HEK293 (cell line): ENCODE results near the gene SELENOP.

Source experiments
- CTCF ChIA-PET: fragments of 350-600 bp; formaldehyde crosslinking; extraction: SDS; loops from one replicate; lab custom pipeline; 2021; ENCODE audit warnings: antibody characterized with exemption; lab: Yijun Ruan, JAX
- POLR2A ChIA-PET: fragments of 300-600 bp; formaldehyde crosslinking; extraction: SDS; loops from one replicate; lab custom pipeline; 2020; ENCODE audit warnings: antibody characterized with exemption, inconsistent platforms; lab: Yijun Ruan, JAX
- H3K27ac ChIP-seq: fragments of 200-500 bp; sonication (Bioruptor generic); 2 replicates; pipeline ENCODE4 v1.5.1; 2014; ENCODE audit warnings: low read depth, low read length, control low read depth, inconsistent platforms; ENCODE audit errors: extremely low read depth
- H3K36me3 ChIP-seq, 2 experiments: fragments of 200-500 bp in 1 of 2; sonication (Bioruptor generic) in 1 of 2; 1 replicate in 1 of 2; 2 replicates in 1 of 2; pipeline ENCODE4 v1.5.1; 2014 to 2017; ENCODE audit warnings: inconsistent platforms in 2 of 2, low read length in 2 of 2; ENCODE audit not compliant: control insufficient read depth in 2 of 2, insufficient read depth in 1 of 2
- H3K4me1 ChIP-seq: fragments of 200-500 bp; sonication (Bioruptor generic); 2 replicates; pipeline ENCODE4 v1.5.1; 2014; ENCODE audit warnings: mild to moderate bottlenecking, low read length, inconsistent platforms; ENCODE audit not compliant: control insufficient read depth, insufficient read depth
- H3K4me3 ChIP-seq: 2 replicates; pipeline ENCODE4 v1.5.1; 2011; ENCODE audit warnings: low read depth, mild to moderate bottlenecking, control low read depth, low read length, moderate library complexity
- H3K9me3 ChIP-seq: fragments of 200-500 bp; sonication (Bioruptor generic); 2 replicates; pipeline ENCODE4 v1.5.1; 2014; ENCODE audit warnings: low read depth, low read length, inconsistent platforms; ENCODE audit not compliant: control insufficient read depth, insufficient read depth
- HOXA7 ChIP-seq: sonication (generic); formaldehyde crosslinking; IDR thresholded peaks from 2 replicates; pipeline ENCODE4 v1.8.1; 2022; ENCODE audit warnings: missing genetic modification reagents, borderline replicate concordance
- IKZF3 ChIP-seq: fragments of 450-650 bp; IDR thresholded peaks from 2 replicates; pipeline ENCODE4 v1.5.0; 2018; ENCODE audit warnings: missing biosample characterization, mild to moderate bottlenecking, missing genetic modification characterization, moderate library complexity
- KLF17 ChIP-seq: fragments of 450-650 bp; formaldehyde crosslinking; IDR thresholded peaks from 2 replicates; pipeline ENCODE4 v1.5.1; 2016; ENCODE audit warnings: missing biosample characterization, missing genetic modification characterization
- KLF8 ChIP-seq: fragments of 450-650 bp; formaldehyde crosslinking; IDR thresholded peaks from 2 replicates; pipeline ENCODE4 v1.5.1; 2016; ENCODE audit warnings: missing biosample characterization, missing genetic modification characterization
- KLF9 ChIP-seq: fragments of 450-650 bp; formaldehyde crosslinking; IDR thresholded peaks from 2 replicates; pipeline ENCODE4 v1.5.1; 2016; ENCODE audit warnings: missing biosample characterization, missing genetic modification characterization, low read depth
- PRDM1 ChIP-seq: fragments of 450-650 bp; formaldehyde crosslinking; IDR thresholded peaks from 2 replicates; pipeline ENCODE4; 2016; ENCODE audit warnings: missing biosample characterization, missing genetic modification characterization
- PRDM6 ChIP-seq: fragments of 450-650 bp; formaldehyde crosslinking; IDR thresholded peaks from 2 replicates; pipeline ENCODE4 v1.5.1; 2017; ENCODE audit warnings: missing biosample characterization, missing genetic modification characterization
- YY1 ChIP-seq: fragments of 450-650 bp; formaldehyde crosslinking; IDR thresholded peaks from 2 replicates; pipeline ENCODE4 v1.5.1; 2018; ENCODE audit warnings: missing biosample characterization, missing genetic modification characterization
- ZNF169 ChIP-seq: fragments of 450-650 bp; formaldehyde crosslinking; IDR thresholded peaks from 2 replicates; pipeline ENCODE4 v1.5.1; 2016; ENCODE audit warnings: missing biosample characterization, missing genetic modification characterization
- ZNF174 ChIP-seq: fragments of 450-650 bp; formaldehyde crosslinking; IDR thresholded peaks from 2 replicates; pipeline ENCODE4 v1.5.0; 2017; ENCODE audit warnings: missing biosample characterization, mild to moderate bottlenecking, missing genetic modification characterization
- ZNF266 ChIP-seq: fragments of 450-650 bp; formaldehyde crosslinking; IDR thresholded peaks from 2 replicates; pipeline ENCODE4 v1.5.1; 2016; ENCODE audit warnings: missing biosample characterization, missing genetic modification characterization, low read depth
- ZNF354C ChIP-seq: fragments of 450-650 bp; formaldehyde crosslinking; IDR thresholded peaks from 2 replicates; pipeline ENCODE4 v1.5.1; 2016; ENCODE audit warnings: missing biosample characterization, missing genetic modification characterization, low read depth, borderline replicate concordance
- ZNF416 ChIP-seq: fragments of 450-650 bp; formaldehyde crosslinking; IDR thresholded peaks from 2 replicates; pipeline ENCODE4 v1.5.1; 2016; ENCODE audit warnings: missing biosample characterization, missing genetic modification characterization
- ZNF449 ChIP-seq: fragments of 450-650 bp; formaldehyde crosslinking; IDR thresholded peaks from 2 replicates; pipeline ENCODE4 v1.5.1; 2017; ENCODE audit warnings: missing biosample characterization, mild to moderate bottlenecking, missing genetic modification characterization, moderate library complexity
- ZNF580 ChIP-seq: fragments of 450-650 bp; formaldehyde crosslinking; IDR thresholded peaks from 2 replicates; pipeline ENCODE4 v1.5.1; 2016; ENCODE audit warnings: missing biosample characterization, missing genetic modification characterization
- ZNF658 ChIP-seq: fragments of 450-650 bp; formaldehyde crosslinking; IDR thresholded peaks from 2 replicates; pipeline ENCODE4; 2016; ENCODE audit warnings: missing biosample characterization, missing genetic modification characterization
- TF ChIP-seq, protein P1 (sequence below): fragments of 450-650 bp; formaldehyde crosslinking; IDR thresholded peaks from 2 replicates; pipeline ENCODE4 v1.5.1; 2016; ENCODE audit warnings: missing biosample characterization, missing genetic modification characterization
- TF ChIP-seq, protein P2 (sequence below): fragments of 450-650 bp; formaldehyde crosslinking; IDR thresholded peaks from 2 replicates; pipeline ENCODE4 v1.5.1; 2016; ENCODE audit warnings: missing biosample characterization, missing genetic modification characterization, borderline replicate concordance
- TF ChIP-seq, protein P3 (sequence below): IDR thresholded peaks from 2 replicates; pipeline ENCODE4 v1.6.1; 2011; ENCODE audit warnings: mild to moderate bottlenecking, low read depth, low read length, borderline replicate concordance
- TF ChIP-seq, protein P4 (sequence below): fragments of 450-650 bp; formaldehyde crosslinking; IDR thresholded peaks from 2 replicates; pipeline ENCODE4 v1.5.1; 2016; ENCODE audit warnings: missing biosample characterization, missing genetic modification characterization

The SELENOP gene

GRCh38 chr5:42839196-42839595, 27.5 kb upstream of the SELENOP start:
- no peak for TF ChIP-seq PRDM1 (tag by site-specific recombination)
- TF ChIP-seq ZNF354C (tag by site-specific recombination): no peak
- TF ChIP-seq ZNF266: no peak
- TF ChIP-seq IKZF3 (tag by site-specific recombination): no peak
- no peak for TF ChIP-seq ZNF449 (tag by site-specific recombination)
- TF ChIP-seq ZNF658 (tag by site-specific recombination): no peak
- no peak for TF ChIP-seq YY1 (tag by site-specific recombination)
- TF ChIP-seq PRDM6: no peak
- TF ChIP-seq, protein P1, sequence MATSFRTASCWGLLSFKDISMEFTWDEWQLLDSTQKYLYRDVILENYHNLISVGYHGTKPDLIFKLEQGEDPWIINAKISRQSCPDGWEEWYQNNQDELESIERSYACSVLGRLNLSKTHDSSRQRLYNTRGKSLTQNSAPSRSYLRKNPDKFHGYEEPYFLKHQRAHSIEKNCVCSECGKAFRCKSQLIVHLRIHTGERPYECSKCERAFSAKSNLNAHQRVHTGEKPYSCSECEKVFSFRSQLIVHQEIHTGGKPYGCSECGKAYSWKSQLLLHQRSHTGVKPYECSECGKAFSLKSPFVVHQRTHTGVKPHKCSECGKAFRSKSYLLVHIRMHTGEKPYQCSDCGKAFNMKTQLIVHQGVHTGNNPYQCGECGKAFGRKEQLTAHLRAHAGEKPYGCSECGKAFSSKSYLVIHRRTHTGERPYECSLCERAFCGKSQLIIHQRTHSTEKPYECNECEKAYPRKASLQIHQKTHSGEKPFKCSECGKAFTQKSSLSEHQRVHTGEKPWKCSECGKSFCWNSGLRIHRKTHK: no peak
- TF ChIP-seq, protein P2, sequence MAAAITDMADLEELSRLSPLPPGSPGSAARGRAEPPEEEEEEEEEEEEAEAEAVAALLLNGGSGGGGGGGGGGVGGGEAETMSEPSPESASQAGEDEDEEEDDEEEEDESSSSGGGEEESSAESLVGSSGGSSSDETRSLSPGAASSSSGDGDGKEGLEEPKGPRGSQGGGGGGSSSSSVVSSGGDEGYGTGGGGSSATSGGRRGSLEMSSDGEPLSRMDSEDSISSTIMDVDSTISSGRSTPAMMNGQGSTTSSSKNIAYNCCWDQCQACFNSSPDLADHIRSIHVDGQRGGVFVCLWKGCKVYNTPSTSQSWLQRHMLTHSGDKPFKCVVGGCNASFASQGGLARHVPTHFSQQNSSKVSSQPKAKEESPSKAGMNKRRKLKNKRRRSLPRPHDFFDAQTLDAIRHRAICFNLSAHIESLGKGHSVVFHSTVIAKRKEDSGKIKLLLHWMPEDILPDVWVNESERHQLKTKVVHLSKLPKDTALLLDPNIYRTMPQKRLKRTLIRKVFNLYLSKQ (tag by site-specific recombination): no peak
- TF ChIP-seq KLF9 (tag by site-specific recombination): no peak
- no peak for TF ChIP-seq KLF17 (tag by site-specific recombination)
- TF ChIP-seq ZNF169: no peak
- TF ChIP-seq, protein P3, sequence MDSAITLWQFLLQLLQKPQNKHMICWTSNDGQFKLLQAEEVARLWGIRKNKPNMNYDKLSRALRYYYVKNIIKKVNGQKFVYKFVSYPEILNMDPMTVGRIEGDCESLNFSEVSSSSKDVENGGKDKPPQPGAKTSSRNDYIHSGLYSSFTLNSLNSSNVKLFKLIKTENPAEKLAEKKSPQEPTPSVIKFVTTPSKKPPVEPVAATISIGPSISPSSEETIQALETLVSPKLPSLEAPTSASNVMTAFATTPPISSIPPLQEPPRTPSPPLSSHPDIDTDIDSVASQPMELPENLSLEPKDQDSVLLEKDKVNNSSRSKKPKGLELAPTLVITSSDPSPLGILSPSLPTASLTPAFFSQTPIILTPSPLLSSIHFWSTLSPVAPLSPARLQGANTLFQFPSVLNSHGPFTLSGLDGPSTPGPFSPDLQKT: no peak
- TF ChIP-seq ZNF416 (tag by site-specific recombination): no peak
- no peak for TF ChIP-seq HOXA7 (CRISPR knock-in tag)
- TF ChIP-seq ZNF580 (tag by site-specific recombination): no peak
- TF ChIP-seq KLF8 (tag by site-specific recombination): no peak
- TF ChIP-seq, protein P4, sequence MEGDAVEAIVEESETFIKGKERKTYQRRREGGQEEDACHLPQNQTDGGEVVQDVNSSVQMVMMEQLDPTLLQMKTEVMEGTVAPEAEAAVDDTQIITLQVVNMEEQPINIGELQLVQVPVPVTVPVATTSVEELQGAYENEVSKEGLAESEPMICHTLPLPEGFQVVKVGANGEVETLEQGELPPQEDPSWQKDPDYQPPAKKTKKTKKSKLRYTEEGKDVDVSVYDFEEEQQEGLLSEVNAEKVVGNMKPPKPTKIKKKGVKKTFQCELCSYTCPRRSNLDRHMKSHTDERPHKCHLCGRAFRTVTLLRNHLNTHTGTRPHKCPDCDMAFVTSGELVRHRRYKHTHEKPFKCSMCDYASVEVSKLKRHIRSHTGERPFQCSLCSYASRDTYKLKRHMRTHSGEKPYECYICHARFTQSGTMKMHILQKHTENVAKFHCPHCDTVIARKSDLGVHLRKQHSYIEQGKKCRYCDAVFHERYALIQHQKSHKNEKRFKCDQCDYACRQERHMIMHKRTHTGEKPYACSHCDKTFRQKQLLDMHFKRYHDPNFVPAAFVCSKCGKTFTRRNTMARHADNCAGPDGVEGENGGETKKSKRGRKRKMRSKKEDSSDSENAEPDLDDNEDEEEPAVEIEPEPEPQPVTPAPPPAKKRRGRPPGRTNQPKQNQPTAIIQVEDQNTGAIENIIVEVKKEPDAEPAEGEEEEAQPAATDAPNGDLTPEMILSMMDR (tag by site-specific recombination): no peak
- no peak for TF ChIP-seq ZNF174 (tag by site-specific recombination)
- H3K4me1 ChIP-seq: 0 out of 2 replicates have a peak, but pooled peaks cover 2% of the 10 kb centered on the region
- ChIA-PET CTCF (interaction anchor here (0.7 to 1.1 kb wide), 2 partner anchors 50 to 1934 kb away, joined by 3 read pairs; no protein-coding TSS in a partner anchor), POLR2A (no interaction called here)
- no peaks in the 10 kb centered on the region for H3K9me3 ChIP-seq
- no peaks in the 10 kb centered on the region for H3K36me3 ChIP-seq
- no peak overlapping the region for H3K27ac ChIP-seq
- no peak overlapping the region for H3K4me3 ChIP-seq
